ENCODE results near the gene GLB1L3.
A peak's percentile ranks its signal among the peaks of the same experiment; 100 is the strongest.

Gene GLB1L3

DNA sequence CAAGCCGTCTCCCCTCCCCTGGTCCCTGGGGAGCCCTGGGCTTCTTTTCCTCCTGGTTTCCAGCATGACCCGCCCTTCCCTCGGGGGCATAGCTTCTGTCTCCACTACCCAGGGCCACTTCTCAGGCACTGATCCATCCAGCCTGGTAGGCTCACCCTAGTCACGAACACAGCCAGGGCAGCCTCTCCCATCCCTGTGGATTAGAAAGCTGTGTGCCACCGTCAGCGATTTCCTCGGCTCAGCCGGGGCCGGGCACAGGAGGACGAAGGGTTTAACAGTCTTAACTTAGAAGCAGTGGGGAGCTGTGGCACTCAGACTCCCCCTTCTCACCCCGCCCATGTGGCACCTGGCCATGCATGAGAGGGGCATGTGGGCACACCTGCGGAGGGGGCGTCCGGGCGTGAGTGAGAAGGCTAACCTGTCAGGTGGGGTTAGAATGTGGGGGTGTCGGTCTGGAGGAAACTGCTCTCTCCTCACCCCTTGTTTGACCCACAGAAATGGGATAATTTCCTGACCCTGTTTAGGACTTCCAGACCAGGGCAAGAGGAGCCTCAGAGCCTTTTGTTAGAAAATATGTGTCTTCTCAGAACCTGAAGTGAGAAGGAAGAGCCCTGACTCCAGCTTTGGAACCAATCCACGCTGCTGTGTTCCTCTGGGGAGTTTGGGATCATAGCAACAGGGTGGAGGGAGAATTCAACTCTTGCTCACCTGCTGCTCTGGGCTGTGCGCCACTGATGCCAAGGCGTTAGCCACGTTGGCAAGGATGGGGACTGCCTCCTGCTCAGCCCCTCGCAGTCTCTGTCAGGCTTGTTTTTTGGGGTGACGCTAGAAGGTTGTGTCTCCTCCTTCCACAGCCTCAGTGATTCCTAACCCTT, 70.2 kb downstream of the GLB1L3 start:
- peak; percentile 82 for DNase-seq

- no peak for DNase-seq
These were observed 70.8 kb downstream of the GLB1L3 start for GRCh38 chr11:134346976-134347350.

- no peak for DNase-seq
These were observed 71.3 kb downstream of the GLB1L3 start for GRCh38 chr11:134347441-134347840.

- no peak for DNase-seq
These were observed 73.1 kb downstream of the GLB1L3 start for GRCh38 chr11:134349109-134349801.

DNA sequence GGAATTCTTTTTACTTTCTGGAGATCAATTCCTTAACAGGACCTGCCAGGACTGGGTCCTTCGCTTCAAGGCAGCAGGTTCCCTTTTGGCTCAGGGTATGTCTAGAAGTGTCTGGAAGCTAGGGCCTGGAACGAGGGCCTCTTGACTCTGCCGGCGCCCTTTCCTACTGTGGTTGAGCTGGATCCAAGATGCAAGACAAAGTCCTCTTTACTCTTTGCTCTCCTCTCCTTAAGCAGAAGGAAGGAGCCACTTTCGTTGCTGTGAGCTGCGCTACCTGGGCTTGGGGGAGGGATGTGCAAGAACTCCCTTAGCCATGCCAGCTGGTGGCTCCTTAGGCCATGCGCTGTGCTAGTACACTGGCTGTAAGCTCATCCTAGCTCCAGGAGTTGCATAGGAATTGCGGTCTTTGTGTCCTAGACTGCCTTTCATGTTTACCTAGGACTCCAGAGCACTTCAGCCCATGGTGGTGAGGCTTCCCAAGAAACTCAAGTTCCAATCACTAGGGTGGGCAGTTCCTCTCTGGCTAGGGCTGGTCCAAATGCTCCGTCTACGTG, 73.7 kb downstream of the GLB1L3 start:
- no peak for DNase-seq

DNA sequence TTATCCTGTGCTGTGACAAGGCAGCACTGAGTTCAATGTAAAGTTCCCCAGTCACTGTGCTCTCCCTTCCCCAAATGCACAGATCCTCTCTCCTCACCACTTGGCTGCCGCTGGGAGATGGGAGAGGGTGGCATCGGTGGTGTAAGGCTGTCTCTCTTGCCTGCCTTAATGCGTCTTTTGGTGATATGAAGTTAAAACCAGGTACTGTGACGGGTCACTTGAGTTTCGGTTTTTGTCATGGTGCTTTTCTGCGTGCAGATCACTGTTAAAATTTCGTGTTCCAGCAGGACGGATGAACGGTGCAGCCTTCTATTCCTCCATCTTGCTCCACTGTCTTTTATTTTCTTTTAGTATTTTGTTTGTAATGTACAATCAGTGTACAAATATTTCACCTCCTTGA, 74.2 kb downstream of the GLB1L3 start:
- no peak for DNase-seq

GRCh38 chr11:134352111-134352510, 75.9 kb downstream of the GLB1L3 start:
- no peak for DNase-seq

- DNase-seq: no peak
These were observed 79.0 kb downstream of the GLB1L3 start for GRCh38 chr11:134355136-134355535.

DNA sequence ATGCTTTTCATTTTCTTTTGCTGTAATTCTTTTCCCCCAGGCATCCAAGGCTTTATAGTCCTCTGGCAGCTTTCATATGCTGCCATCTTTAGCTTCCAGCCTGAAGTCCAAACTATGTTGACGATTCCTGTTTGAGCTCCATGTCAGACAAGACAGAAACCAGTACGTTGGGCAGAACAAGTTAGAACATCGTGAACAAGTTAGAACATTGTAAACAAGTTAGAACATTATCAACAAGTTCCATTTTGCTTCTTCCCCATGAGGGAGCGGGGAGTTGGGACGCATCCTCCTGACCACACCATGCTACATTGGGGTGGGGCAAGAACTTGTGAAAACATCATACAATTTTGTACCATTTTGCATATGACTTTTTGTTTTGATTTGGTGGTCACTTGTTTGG, 79.5 kb downstream of the GLB1L3 start:
- no peak for DNase-seq

GRCh38 chr11:134356656-134357544, 80.7 kb downstream of the GLB1L3 start:
- DNase-seq: no peak

DNA sequence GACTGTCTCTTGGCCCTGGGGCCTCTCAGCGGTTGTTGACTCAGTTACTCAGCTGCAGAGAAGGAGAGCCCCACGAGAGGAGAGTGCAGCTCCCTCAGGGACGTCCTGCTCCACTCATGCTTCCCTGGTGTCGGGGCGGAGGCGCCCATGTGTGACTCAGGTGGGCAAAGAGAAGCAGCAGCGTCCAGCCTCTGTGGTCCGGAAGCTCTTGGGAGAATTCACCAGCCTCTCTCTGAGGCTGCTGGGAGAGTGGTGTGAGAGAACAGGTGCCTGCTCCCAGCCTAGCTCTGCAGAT, 81.3 kb downstream of the GLB1L3 start:
- DNase-seq: no peak

- DNase-seq: no peak
These were observed 82.1 kb downstream of the GLB1L3 start for GRCh38 chr11:134358165-134358855.

DNA sequence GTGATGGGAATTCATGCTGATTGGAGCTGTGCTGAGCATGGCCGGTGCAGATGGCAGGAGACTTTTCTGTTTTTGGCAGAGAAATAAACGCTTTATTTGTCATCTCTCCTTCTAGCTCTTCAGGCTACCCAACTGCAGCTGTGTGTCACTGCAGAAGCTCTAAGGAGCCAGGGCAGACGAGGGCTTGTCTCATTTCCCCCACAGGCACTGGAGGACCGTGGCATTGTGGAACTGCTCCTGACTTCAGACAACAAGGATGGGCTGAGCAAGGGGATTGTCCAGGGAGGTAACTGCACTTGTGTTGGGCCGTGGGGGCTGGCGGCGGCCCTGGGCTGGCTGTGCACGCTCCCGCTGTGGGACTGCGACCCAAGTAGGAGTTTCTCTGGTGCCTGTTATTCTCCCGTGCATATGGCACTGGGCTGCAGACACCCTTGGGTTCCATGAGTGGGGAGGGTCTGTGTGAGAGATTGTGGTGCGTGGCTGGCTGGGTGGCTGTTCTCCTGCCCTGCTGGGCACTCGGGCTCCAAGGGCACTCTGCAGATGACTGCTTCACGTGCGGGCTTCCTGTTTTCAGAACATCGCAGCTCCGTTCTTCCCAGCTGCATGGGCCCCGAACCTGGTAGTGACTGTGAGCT, 82.8 kb downstream of the GLB1L3 start:
- no peak for DNase-seq

GRCh38 chr11:134359646-134360045, 83.5 kb downstream of the GLB1L3 start:
- DNase-seq: no peak

DNA sequence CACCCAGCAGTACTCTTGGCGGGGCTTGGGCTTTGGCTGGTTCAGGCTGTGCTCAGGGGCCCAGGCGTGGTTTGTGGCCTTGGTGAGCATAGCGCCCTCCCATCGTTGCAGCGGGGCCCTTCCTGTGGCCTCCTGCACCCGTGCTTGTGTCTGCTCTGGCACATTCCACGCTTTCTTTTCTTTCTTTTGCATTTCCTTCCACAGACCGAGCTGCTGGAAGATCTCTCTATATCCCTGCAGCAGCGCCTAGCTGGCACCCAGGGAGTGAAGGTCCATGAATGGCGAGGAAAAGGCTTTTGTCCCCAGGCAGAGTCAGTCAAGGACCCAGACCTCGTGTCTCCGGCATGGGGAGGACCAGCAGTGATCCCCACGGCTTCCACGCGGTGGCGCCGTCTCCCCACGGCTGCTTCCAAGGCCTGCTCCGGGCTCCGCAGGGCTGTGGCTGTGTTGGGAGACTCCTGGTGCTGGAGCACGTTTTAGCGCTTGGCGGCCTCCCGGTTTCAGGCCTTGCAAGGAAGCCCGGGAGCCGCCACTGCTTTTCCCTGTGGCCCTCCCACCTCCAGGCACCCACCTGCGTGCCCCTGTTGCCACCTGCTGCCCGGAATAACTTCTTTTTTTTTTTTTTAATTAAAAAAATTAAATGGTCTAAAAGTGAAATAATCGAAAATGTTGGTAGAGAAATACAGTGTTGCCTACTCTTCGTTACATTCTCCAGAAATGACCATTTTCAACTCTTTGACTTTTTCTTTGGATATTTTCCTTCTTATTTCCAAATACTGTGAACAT, 84.1 kb downstream of the GLB1L3 start:
- no peak for DNase-seq

GRCh38 chr11:134361661-134362060, 85.5 kb downstream of the GLB1L3 start:
- DNase-seq: no peak

GRCh38 chr11:134362192-134362901, 86.2 kb downstream of the GLB1L3 start:
- no peak for DNase-seq

DNA sequence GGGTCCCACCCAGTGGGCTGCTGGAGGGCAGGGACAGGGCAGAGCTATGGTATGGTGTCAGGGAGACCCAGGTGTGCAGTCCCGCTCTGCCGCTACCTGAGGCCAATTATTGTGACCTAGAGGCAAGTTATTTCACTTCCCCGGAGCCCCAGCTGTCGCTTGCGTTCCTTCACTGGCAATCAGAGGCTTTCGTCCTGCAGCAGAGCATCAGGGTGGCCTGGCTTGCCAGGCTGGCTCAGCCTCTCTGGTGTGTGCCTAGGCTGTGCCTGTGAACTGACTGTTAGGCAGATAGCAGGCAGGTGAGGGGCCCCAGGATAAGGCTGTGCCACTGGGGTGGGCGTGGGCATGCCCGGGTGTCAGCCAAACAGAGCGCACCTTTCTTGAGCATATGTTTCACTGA, 87.0 kb downstream of the GLB1L3 start:
- DNase-seq: no peak

GRCh38 chr11:134363592-134363991, 87.4 kb downstream of the GLB1L3 start:
- DNase-seq: peak; percentile 95

DNA sequence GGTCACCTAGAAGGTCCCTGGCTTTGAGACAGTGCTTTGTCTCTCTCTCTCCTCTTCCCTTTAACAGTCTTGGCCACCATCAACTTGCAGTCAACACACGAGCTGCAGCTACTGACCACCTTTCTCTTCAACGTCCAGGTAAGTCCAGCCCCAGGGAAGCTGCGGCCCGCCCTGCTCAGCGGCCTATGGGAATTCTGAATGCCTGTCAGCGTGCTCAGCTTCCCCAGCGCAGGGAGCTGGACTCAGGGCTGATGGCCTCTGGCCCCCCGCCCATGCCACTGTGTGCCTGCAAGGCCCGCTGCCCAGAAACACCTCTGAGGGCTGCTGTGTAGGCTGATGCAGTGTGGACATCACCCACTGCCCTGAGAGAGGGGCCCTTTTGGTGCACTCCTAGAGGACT, 88.1 kb downstream of the GLB1L3 start:
- DNase-seq: no peak
